ENCODE results near the gene ARF3.

Gene ARF3

GRCh38 chr12:48991247-48992050, 34.2 kb upstream of the ARF3 start:
- Mint-ChIP-seq H3K27me3 (peaks cover 95% of the 10 kb centered on the region), H3K36me3 (no peaks in the 10 kb centered on the region), H3K9me3 (no peaks in the 10 kb centered on the region), H3K4me3 (no peak overlapping the region), H3K27ac (no peak overlapping the region), H3K4me1 (peaks cover 14% of the 10 kb centered on the region)
- DNase-seq = no peak
- CTCF ChIA-PET = interaction anchor here (0.6 to 12.7 kb wide), 9 partner anchors 8 to 278 kb away, joined by 3 to 121 read pairs (median 4); partner anchors contain the start of genes WNT1 and WNT10B

- H3K27ac Mint-ChIP-seq = no peak overlapping the region
- H3K4me1 Mint-ChIP-seq = peaks cover 14% of the 10 kb centered on the region
- no peaks in the 10 kb centered on the region for H3K36me3 Mint-ChIP-seq
- H3K9me3 Mint-ChIP-seq = no peaks in the 10 kb centered on the region
- H3K4me3 Mint-ChIP-seq = no peak overlapping the region
- DNase-seq = no peak
- CTCF ChIA-PET = interaction anchor here (0.6 to 1.7 kb wide), 5 partner anchors 9 to 138 kb away, joined by 3 to 4 read pairs (median 4); partner anchors contain the start of gene WNT1
- peaks cover 95% of the 10 kb centered on the region for H3K27me3 Mint-ChIP-seq
Observed at GRCh38 chr12:48990552-48990951, 33.3 kb upstream of the ARF3 start.

- H3K4me1 Mint-ChIP-seq = peaks cover 9% of the 10 kb centered on the region
- CTCF ChIA-PET = interaction anchor here (0.5 to 3.7 kb wide), 49 partner anchors 9 to 250 kb away, joined by 3 to 56 read pairs (median 4); partner anchors contain the start of genes ARF3, DDN, DDX23 and FKBP11
- no peak overlapping the region for H3K27ac Mint-ChIP-seq
- no peaks in the 10 kb centered on the region for H3K36me3 Mint-ChIP-seq
- peak; percentile 84 for DNase-seq
- peaks cover 95% of the 10 kb centered on the region for H3K27me3 Mint-ChIP-seq
- H3K9me3 Mint-ChIP-seq = no peaks in the 10 kb centered on the region
- no peak overlapping the region for H3K4me3 Mint-ChIP-seq
Observed at GRCh38 chr12:48988030-48988649, 30.9 kb upstream of the ARF3 start.

- CTCF ChIA-PET = interaction anchor here (0.8 to 3.7 kb wide), 9 partner anchors 9 to 134 kb away, joined by 3 to 56 read pairs (median 11); partner anchors contain the start of genes DDX23, FKBP11, WNT1 and WNT10B
- Mint-ChIP-seq H3K27me3 (peaks cover 100% of the 10 kb centered on the region), H3K4me3 (no peak overlapping the region), H3K36me3 (peaks cover 1% of the 10 kb centered on the region), H3K4me1 (peaks cover 19% of the 10 kb centered on the region), H3K27ac (no peak overlapping the region), H3K9me3 (no peaks in the 10 kb centered on the region)
- no peak for DNase-seq
Observed at GRCh38 chr12:48986720-48987291, 29.5 kb upstream of the ARF3 start.

- H3K36me3 Mint-ChIP-seq = peaks cover 7% of the 10 kb centered on the region
- peaks cover 28% of the 10 kb centered on the region for H3K4me1 Mint-ChIP-seq
Observed at GRCh38 chr12:48985901-48986300, 28.6 kb upstream of the ARF3 start.

GRCh38 chr12:48985475-48985897, 28.2 kb upstream of the ARF3 start:
- CTCF ChIA-PET = interaction anchor here (2.1 to 3.7 kb wide), 2 partner anchors 8 to 12 kb away, joined by 4 to 56 read pairs; partner anchors contain the start of gene WNT1
- H3K27me3 Mint-ChIP-seq = peaks cover 100% of the 10 kb centered on the region
- H3K27ac Mint-ChIP-seq = no peak overlapping the region
- peaks cover 9% of the 10 kb centered on the region for H3K36me3 Mint-ChIP-seq
- H3K4me3 Mint-ChIP-seq = no peak overlapping the region
- no peaks in the 10 kb centered on the region for H3K9me3 Mint-ChIP-seq
- peaks cover 32% of the 10 kb centered on the region for H3K4me1 Mint-ChIP-seq
- no peak for DNase-seq

More at GRCh38 chr12:48985901-48986300, 28.6 kb upstream of the ARF3 start:
- CTCF ChIA-PET = interaction anchor here (2.1 to 3.7 kb wide), 2 partner anchors 8 to 12 kb away, joined by 4 to 56 read pairs; partner anchors contain the start of gene WNT1
- H3K27me3 Mint-ChIP-seq = peaks cover 100% of the 10 kb centered on the region
- no peak overlapping the region for H3K4me3 Mint-ChIP-seq
- H3K27ac Mint-ChIP-seq = no peak overlapping the region
- H3K9me3 Mint-ChIP-seq = no peaks in the 10 kb centered on the region
- DNase-seq = no peak

DNA sequence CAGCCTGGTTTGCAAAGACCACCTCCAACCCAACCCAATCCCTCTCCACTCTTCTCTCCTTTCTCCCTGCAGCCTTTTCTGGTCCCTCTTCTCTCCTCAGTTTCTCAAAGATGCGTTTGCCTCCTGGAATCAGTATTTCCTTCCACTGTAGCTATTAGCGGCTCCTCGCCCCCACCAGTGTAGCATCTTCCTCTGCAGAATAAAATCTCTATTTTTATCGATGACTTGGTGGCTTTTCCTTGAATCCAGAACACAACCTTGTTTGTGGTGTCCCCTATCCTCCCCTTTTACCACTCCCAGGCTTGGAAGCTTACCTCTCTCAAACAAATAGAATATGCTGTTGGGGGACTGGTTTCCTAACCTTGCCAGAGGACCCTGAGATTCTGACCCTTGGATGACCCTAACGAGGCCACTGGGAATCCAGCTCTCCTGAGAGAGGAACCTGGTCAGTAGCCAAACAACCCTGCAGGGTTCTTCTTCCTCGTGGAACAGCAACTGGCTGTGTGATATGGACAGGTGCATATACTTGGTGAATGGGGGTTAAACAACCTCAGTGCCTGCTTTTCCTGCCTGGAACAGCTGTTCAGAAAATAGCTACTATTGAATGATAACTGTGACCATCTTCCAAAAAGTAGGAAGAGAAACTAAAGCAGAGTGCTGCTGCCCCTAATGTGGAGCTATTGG, 25.3 kb upstream of the ARF3 start:
- no peak overlapping the region for H3K27ac Mint-ChIP-seq
- DNase-seq = no peak
- peaks cover 48% of the 10 kb centered on the region for H3K4me1 Mint-ChIP-seq
- H3K36me3 Mint-ChIP-seq = peaks cover 11% of the 10 kb centered on the region
- H3K9me3 Mint-ChIP-seq = no peaks in the 10 kb centered on the region
- CTCF ChIA-PET = interaction anchor here (1.4 to 9.5 kb wide), 3 partner anchors 13 to 81 kb away, joined by 3 to 121 read pairs (median 36); partner anchors contain the start of genes DDN and WNT10B
- peak overlapping the region; percentile 69 for H3K4me3 Mint-ChIP-seq
- H3K27me3 Mint-ChIP-seq = peaks cover 100% of the 10 kb centered on the region

GRCh38 chr12:48981757-48982157, 24.5 kb upstream of the ARF3 start:
- Mint-ChIP-seq H3K36me3 (peaks cover 11% of the 10 kb centered on the region), H3K27me3 (peaks cover 100% of the 10 kb centered on the region), H3K9me3 (no peaks in the 10 kb centered on the region), H3K4me3 (peak overlapping the region; percentile 69), H3K4me1 (peaks cover 52% of the 10 kb centered on the region), H3K27ac (no peak overlapping the region)
- DNase-seq = no peak
- CTCF ChIA-PET = interaction anchor here (0.6 to 9.5 kb wide), 4 partner anchors 12 to 91 kb away, joined by 3 to 121 read pairs (median 20); partner anchors contain the start of genes DDN and WNT10B

- peak; percentile 73 for DNase-seq
- Mint-ChIP-seq H3K27ac (peak overlapping the region; percentile 77), H3K9me3 (no peaks in the 10 kb centered on the region), H3K27me3 (peaks cover 100% of the 10 kb centered on the region), H3K4me1 (peaks cover 52% of the 10 kb centered on the region), H3K4me3 (peak overlapping the region; percentile 69), H3K36me3 (peaks cover 11% of the 10 kb centered on the region)
- CTCF ChIA-PET = interaction anchor here (0.6 to 9.5 kb wide), 6 partner anchors 11 to 112 kb away, joined by 3 to 121 read pairs (median 5); partner anchors contain the start of genes DDN and WNT10B
Observed at GRCh38 chr12:48980953-48981756, 23.9 kb upstream of the ARF3 start.

GRCh38 chr12:48980389-48980952, 23.2 kb upstream of the ARF3 start:
- Mint-ChIP-seq H3K4me1 (peaks cover 52% of the 10 kb centered on the region), H3K27me3 (peaks cover 100% of the 10 kb centered on the region), H3K9me3 (no peaks in the 10 kb centered on the region), H3K4me3 (peak overlapping the region; percentile 69), H3K27ac (peak overlapping the region; percentile 77), H3K36me3 (peaks cover 11% of the 10 kb centered on the region)
- DNase-seq = peak; percentile 50
- CTCF ChIA-PET = interaction anchor here (1.3 to 9.5 kb wide), 7 partner anchors 7 to 127 kb away, joined by 4 to 121 read pairs (median 36); partner anchors contain the start of genes ARF3, DDN, DDX23 and WNT10B

GRCh38 chr12:48979602-48980388, 22.5 kb upstream of the ARF3 start:
- Mint-ChIP-seq H3K4me1 (peaks cover 52% of the 10 kb centered on the region), H3K27ac (peak overlapping the region; percentile 68), H3K36me3 (peaks cover 11% of the 10 kb centered on the region), H3K4me3 (peak overlapping the region; percentile 69), H3K9me3 (no peaks in the 10 kb centered on the region), H3K27me3 (peaks cover 100% of the 10 kb centered on the region)
- CTCF ChIA-PET = interaction anchor here (1.1 to 9.5 kb wide), 8 partner anchors 7 to 126 kb away, joined by 3 to 121 read pairs (median 25); partner anchors contain the start of genes ARF3, DDN, DDX23 and PRKAG1
- peak; percentile 62 for DNase-seq
